ENCODE results near the gene AIRE. TPM values are rescaled to one million over a fixed set of nuclear protein-coding genes. Genes with fewer than 3 reads are reported as not detected.
"Not testable (repeated sequence)": the region's sequence is repeated elsewhere in the genome, so short reads cannot be mapped to it uniquely, and the experiment has no call there.

Gene AIRE
- total RNA-seq = 1 to 10 TPM in 1 of 9 donors, under 1 TPM in 1, not detected in 7; 0.06 to 1.1 TPM
- under 1 TPM in 2 of 3 donors, not detected in 1; 0.08 to 0.10 TPM for polyA plus RNA-seq
- long read RNA-seq, donor 1 = 0 reads
- long read RNA-seq, donor 2 = 0 reads
- long read RNA-seq, donor 3 = 0 reads
- long read RNA-seq, donor 4 = 0 reads
- long read RNA-seq, donor 5 = 0 reads
- long read RNA-seq, donor 6 = 0 reads
- long read RNA-seq, donor 7 = 0 reads
- long read RNA-seq, donor 8 = 0 reads
- long read RNA-seq, donor 9 = 0 reads
- long read RNA-seq, donor 10 = 0 reads

- no peak within 1 kb of the TSS for H3K27ac ChIP-seq
- TF ChIP-seq POLR2A (IDR thresholded peaks at IDR 0.05) = no peak
- no peak for TF ChIP-seq CTCF (IDR thresholded peaks at IDR 0.05)
- H3K27me3 ChIP-seq = peaks cover 18% of the 10 kb centered on the region
- intact Hi-C loops (cut with DNase I) = no loop called here
- H3K36me3 ChIP-seq (replicated peaks in 1 of 2) = no peaks in the 10 kb centered on the region
- DNase-seq = peak in 2 of 7 donors; percentile 37 to 39
- H3K4me3 ChIP-seq = no peak within 1 kb of the TSS
- WGBS, 4 donors = 29 to 75% (median 50%) methylated on average over 5 to 56 of the region's 56 CpGs
- H3K9me3 ChIP-seq (replicated peaks in 1 of 3) = no peaks in the 10 kb centered on the region
- H3K4me1 ChIP-seq (replicated peaks in 1 of 2) = peaks cover 0 to 6% of the 10 kb centered on the region in 2 donors
Observed at GRCh38 chr21:44285138-44285992, at the start of gene AIRE. TSS of gene AIRE (plus strand) at chr21:44285876. CDS start at chr21:44286007, 131 bp downstream.

- H3K4me1 ChIP-seq (replicated peaks in 1 of 2); H3K36me3 ChIP-seq (replicated peaks in 1 of 2); H3K27ac ChIP-seq; H3K27me3 ChIP-seq; H3K4me3 ChIP-seq; H3K9me3 ChIP-seq (replicated peaks in 1 of 3); DNase-seq; intact Hi-C loops (cut with DNase I): not testable (repeated sequence)
- WGBS, 4 donors = no CpG with 5 or more reads among the region's 46 CpGs
Observed at GRCh38 chr21:44240353-44240752, 45.3 kb upstream of the AIRE start.

- DNase-seq; H3K36me3 ChIP-seq (replicated peaks in 1 of 2); intact Hi-C loops (cut with DNase I); H3K27ac ChIP-seq; H3K27me3 ChIP-seq; H3K4me3 ChIP-seq; H3K9me3 ChIP-seq (replicated peaks in 1 of 3); H3K4me1 ChIP-seq (replicated peaks in 1 of 2): not testable (repeated sequence)
- no CpG with 5 or more reads among the region's 53 CpGs for WGBS, 4 donors
Observed at GRCh38 chr21:44240842-44241241, 44.8 kb upstream of the AIRE start, which contains the start of gene ICOSLG. TSS of gene ICOSLG (minus strand) at chr21:44240943. CDS start at chr21:44240817, 126 bp downstream.

- H3K4me3 ChIP-seq; H3K36me3 ChIP-seq (replicated peaks in 1 of 2); H3K27ac ChIP-seq; H3K27me3 ChIP-seq; intact Hi-C loops (cut with DNase I); DNase-seq; H3K9me3 ChIP-seq (replicated peaks in 1 of 3); H3K4me1 ChIP-seq (replicated peaks in 1 of 2): not testable (repeated sequence)
- no CpG with 5 or more reads among the region's 27 CpGs for WGBS, 4 donors
Observed at GRCh38 chr21:44241281-44241680, 44.4 kb upstream of the AIRE start.

- no CpG with 5 or more reads among the region's 15 CpGs for WGBS, 4 donors
Observed at GRCh38 chr21:44243980-44244379, 41.7 kb upstream of the AIRE start.

GRCh38 chr21:44247904-44248303 is 37.8 kb upstream of the AIRE start:
- H3K4me1 ChIP-seq (replicated peaks in 1 of 2); H3K27ac ChIP-seq; H3K9me3 ChIP-seq (replicated peaks in 1 of 3); H3K36me3 ChIP-seq (replicated peaks in 1 of 2); intact Hi-C loops (cut with DNase I); DNase-seq; H3K27me3 ChIP-seq; H3K4me3 ChIP-seq: not testable (repeated sequence)
- WGBS, 4 donors = no CpG with 5 or more reads among the region's 17 CpGs

More at GRCh38 chr21:44243980-44244379, 41.7 kb upstream of the AIRE start:
- intact Hi-C loops (cut with DNase I); H3K9me3 ChIP-seq (replicated peaks in 1 of 3); H3K4me3 ChIP-seq; H3K27ac ChIP-seq; H3K27me3 ChIP-seq; H3K4me1 ChIP-seq (replicated peaks in 1 of 2); H3K36me3 ChIP-seq (replicated peaks in 1 of 2); DNase-seq: not testable (repeated sequence)

GRCh38 chr21:44249204-44250037 is 36.3 kb upstream of the AIRE start:
- H3K27me3 ChIP-seq = not testable (repeated sequence)
- WGBS, 4 donors = no CpG with 5 or more reads among the region's 33 CpGs

More at GRCh38 chr21:44249204-44250037, 36.3 kb upstream of the AIRE start:
- H3K36me3 ChIP-seq (replicated peaks in 1 of 2); H3K4me1 ChIP-seq (replicated peaks in 1 of 2); DNase-seq; H3K4me3 ChIP-seq; H3K27ac ChIP-seq; intact Hi-C loops (cut with DNase I); H3K9me3 ChIP-seq (replicated peaks in 1 of 3): not testable (repeated sequence)

All from adrenal gland (tissue), 19 donors.